Activated naive CD8-positive, alpha-beta T cell treated with anti-CD3 and anti-CD28 coated beads, Interleukin-2, amount 10 ng/mL, durations not matched to agents 7 days and 5 days (primary cell): ENCODE data around the gene STEAP4. TPM values are rescaled to one million over a fixed set of nuclear protein-coding genes. Genes with fewer than 3 reads are reported as not detected.

Experiments
- ATAC-seq: fragments of 150-1000 bp; cut with Tn5 transposase; one replicate; pipeline ENCODE4 v1.10.0; 2021; ENCODE audit warnings: low read depth, moderate library complexity
- POLR2A ChIA-PET: fragments of 350-600 bp; sonication (Branson Sonifier 250); formaldehyde crosslinking; loops from one replicate; lab custom pipeline; 2021; ENCODE audit warnings: antibody characterized with exemption; lab: Charles Lee
- DNase-seq: peaks from one replicate; pipeline ENCODE4 v3.0.0; 2021
- H3K27ac Mint-ChIP-seq: one replicate; pipeline ENCODE4 v1.8.0; 2022; ENCODE audit warnings: mild to moderate bottlenecking, mixed read lengths
- H3K27me3 Mint-ChIP-seq: one replicate; pipeline ENCODE4 v1.8.0; 2022; ENCODE audit warnings: mild to moderate bottlenecking, moderate library complexity, mixed read lengths
- H3K36me3 Mint-ChIP-seq: one replicate; pipeline ENCODE4 v1.8.0; 2021; ENCODE audit warnings: mild to moderate bottlenecking, mixed read lengths
- H3K4me1 Mint-ChIP-seq: one replicate; pipeline ENCODE4 v1.8.0; 2021; ENCODE audit warnings: mixed read lengths
- H3K4me3 Mint-ChIP-seq: one replicate; pipeline ENCODE4 v1.8.0; 2022; ENCODE audit warnings: mild to moderate bottlenecking, moderate library complexity, mixed read lengths
- H3K9me3 Mint-ChIP-seq: one replicate; pipeline ENCODE4 v1.8.0; 2021; ENCODE audit warnings: mixed read lengths
- total RNA-seq, 2 experiments: library from RNA; stranded (reverse); gene quantifications; one replicate each; pipeline ENCODE4 v1.2.3, GENCODE V29; 2021

The STEAP4 gene
- total RNA-seq, 2 experiments from 2014 or later, result not detected

GRCh38 chr7:88307412-88307811 is 718 bp upstream of the STEAP4 start:
- Mint-ChIP-seq H3K4me3 (no peak overlapping the region), H3K27ac (no peak overlapping the region), H3K4me1 (peaks cover 5% of the 10 kb centered on the region), H3K27me3 (peaks cover 25% of the 10 kb centered on the region), H3K36me3 (no peaks in the 10 kb centered on the region), H3K9me3 (no peaks in the 10 kb centered on the region)
- POLR2A ChIA-PET, result no interaction called here
- no peak for ATAC-seq
- no peak for DNase-seq

- ATAC-seq, result no peak
- H3K9me3 Mint-ChIP-seq, result no peaks in the 10 kb centered on the region
- POLR2A ChIA-PET, result no interaction called here
- no peak overlapping the region for H3K27ac Mint-ChIP-seq
- peaks cover 5% of the 10 kb centered on the region for H3K4me1 Mint-ChIP-seq
- peaks cover 31% of the 10 kb centered on the region for H3K27me3 Mint-ChIP-seq
- H3K36me3 Mint-ChIP-seq, result no peaks in the 10 kb centered on the region
- DNase-seq, result no peak
- no peak overlapping the region for H3K4me3 Mint-ChIP-seq
Measured at GRCh38 chr7:88305044-88305443, 1.6 kb downstream of the STEAP4 start.

GRCh38 chr7:88302486-88302885 is 4.2 kb downstream of the STEAP4 start:
- H3K4me1 Mint-ChIP-seq, result peaks cover 5% of the 10 kb centered on the region

GRCh38 chr7:88301924-88302323 is 4.8 kb downstream of the STEAP4 start:
- Mint-ChIP-seq H3K4me3 (no peak overlapping the region), H3K4me1 (peaks cover 5% of the 10 kb centered on the region), H3K27me3 (peaks cover 24% of the 10 kb centered on the region), H3K9me3 (no peaks in the 10 kb centered on the region), H3K36me3 (no peaks in the 10 kb centered on the region), H3K27ac (no peak overlapping the region)
- DNase-seq (no peak), ATAC-seq (no peak)
- POLR2A ChIA-PET, result no interaction called here

More at GRCh38 chr7:88302486-88302885, 4.2 kb downstream of the STEAP4 start:
- H3K27ac Mint-ChIP-seq, result no peak overlapping the region
- POLR2A ChIA-PET, result no interaction called here
- H3K36me3 Mint-ChIP-seq, result no peaks in the 10 kb centered on the region
- H3K27me3 Mint-ChIP-seq, result peaks cover 29% of the 10 kb centered on the region
- no peak overlapping the region for H3K4me3 Mint-ChIP-seq
- H3K9me3 Mint-ChIP-seq, result no peaks in the 10 kb centered on the region
- ATAC-seq (no peak), DNase-seq (no peak)

DNA sequence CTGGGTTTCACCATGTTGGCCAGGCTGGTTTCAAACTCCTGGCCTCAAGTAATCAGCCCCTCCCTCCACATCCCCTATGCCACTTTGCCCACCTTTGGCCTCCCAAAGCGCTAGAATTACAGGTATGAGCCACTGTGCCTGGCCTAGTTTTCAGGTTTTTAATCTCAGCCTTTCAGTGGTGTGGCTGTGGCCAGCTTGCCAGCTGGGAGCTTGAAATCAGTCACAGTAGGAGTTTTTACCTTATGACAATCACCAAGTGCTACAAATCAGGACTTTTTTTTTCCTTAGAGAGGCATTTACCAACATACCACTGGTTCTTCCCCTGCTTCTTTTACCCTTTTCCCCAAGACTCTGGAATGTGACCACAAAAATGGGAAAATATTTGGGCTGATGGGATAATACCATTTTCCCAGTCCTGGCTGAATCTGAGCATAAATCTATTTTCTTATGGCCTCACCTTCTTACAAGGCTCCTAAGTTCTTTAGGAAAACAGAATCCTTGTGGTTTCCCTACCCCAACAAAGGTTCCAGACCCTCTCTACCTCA is 6.2 kb downstream of the STEAP4 start:
- no peaks in the 10 kb centered on the region for H3K9me3 Mint-ChIP-seq
- H3K4me3 Mint-ChIP-seq, result no peak overlapping the region
- H3K27ac Mint-ChIP-seq, result no peak overlapping the region
- H3K36me3 Mint-ChIP-seq, result no peaks in the 10 kb centered on the region
- H3K4me1 Mint-ChIP-seq, result no peaks in the 10 kb centered on the region
- ATAC-seq (no peak), DNase-seq (no peak)
- H3K27me3 Mint-ChIP-seq, result peaks cover 16% of the 10 kb centered on the region
- POLR2A ChIA-PET, result no interaction called here

GRCh38 chr7:88299126-88299525 is 7.6 kb downstream of the STEAP4 start:
- no peak overlapping the region for H3K27ac Mint-ChIP-seq
- DNase-seq (no peak), ATAC-seq (no peak)
- no peaks in the 10 kb centered on the region for H3K36me3 Mint-ChIP-seq
- POLR2A ChIA-PET, result no interaction called here
- peaks cover 16% of the 10 kb centered on the region for H3K27me3 Mint-ChIP-seq
- no peaks in the 10 kb centered on the region for H3K4me1 Mint-ChIP-seq
- no peak overlapping the region for H3K4me3 Mint-ChIP-seq
- no peaks in the 10 kb centered on the region for H3K9me3 Mint-ChIP-seq

GRCh38 chr7:88293866-88294265 is 12.8 kb downstream of the STEAP4 start:
- no peak overlapping the region for H3K4me3 Mint-ChIP-seq
- H3K27me3 Mint-ChIP-seq, result peaks cover 7% of the 10 kb centered on the region
- H3K9me3 Mint-ChIP-seq, result no peaks in the 10 kb centered on the region
- no peaks in the 10 kb centered on the region for H3K4me1 Mint-ChIP-seq
- no peak overlapping the region for H3K27ac Mint-ChIP-seq
- no peaks in the 10 kb centered on the region for H3K36me3 Mint-ChIP-seq
- POLR2A ChIA-PET, result no interaction called here
- ATAC-seq (no peak), DNase-seq (no peak)

DNA sequence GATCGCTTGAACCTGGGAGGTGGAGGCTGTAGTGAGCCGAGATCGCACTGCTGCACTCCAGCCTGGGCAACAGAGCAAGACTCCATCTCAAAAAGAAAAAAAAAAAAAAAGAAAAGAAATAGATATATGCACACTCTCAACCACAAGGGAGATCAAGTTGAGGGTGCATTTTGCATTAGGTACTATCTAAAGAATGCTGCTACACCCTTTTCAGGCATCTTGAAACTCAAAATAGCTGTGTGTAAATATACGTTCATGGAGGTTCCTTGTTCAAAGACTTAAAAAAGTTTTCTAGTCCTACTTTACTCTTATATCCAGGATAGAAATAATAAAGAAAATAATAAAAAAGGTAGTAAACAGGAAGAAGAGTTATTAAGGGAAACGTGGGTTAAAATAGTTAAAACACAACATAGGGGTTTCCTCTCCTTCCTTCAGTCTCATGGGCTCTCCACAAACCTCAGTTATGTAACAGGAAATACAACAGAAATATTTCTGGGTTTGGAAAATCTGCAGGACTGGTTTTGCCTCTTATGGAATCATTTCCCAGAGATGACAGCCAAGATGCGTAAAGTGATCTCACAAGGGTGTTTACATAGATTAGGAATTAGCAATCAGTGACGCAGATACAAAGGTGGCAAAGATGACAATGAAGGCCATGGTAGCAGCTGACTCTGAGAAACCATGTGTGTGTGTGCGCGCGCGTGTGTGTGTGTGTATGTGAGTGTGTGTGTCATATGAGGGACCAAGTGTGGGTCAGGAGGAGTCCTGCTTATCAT is 15.1 kb downstream of the STEAP4 start:
- DNase-seq (no peak), ATAC-seq (no peak)
- no peak overlapping the region for H3K4me3 Mint-ChIP-seq
- H3K27me3 Mint-ChIP-seq, result peaks cover 7% of the 10 kb centered on the region
- H3K9me3 Mint-ChIP-seq, result no peaks in the 10 kb centered on the region
- H3K27ac Mint-ChIP-seq, result no peak overlapping the region
- H3K4me1 Mint-ChIP-seq, result no peaks in the 10 kb centered on the region
- no peaks in the 10 kb centered on the region for H3K36me3 Mint-ChIP-seq
- POLR2A ChIA-PET, result no interaction called here

DNA sequence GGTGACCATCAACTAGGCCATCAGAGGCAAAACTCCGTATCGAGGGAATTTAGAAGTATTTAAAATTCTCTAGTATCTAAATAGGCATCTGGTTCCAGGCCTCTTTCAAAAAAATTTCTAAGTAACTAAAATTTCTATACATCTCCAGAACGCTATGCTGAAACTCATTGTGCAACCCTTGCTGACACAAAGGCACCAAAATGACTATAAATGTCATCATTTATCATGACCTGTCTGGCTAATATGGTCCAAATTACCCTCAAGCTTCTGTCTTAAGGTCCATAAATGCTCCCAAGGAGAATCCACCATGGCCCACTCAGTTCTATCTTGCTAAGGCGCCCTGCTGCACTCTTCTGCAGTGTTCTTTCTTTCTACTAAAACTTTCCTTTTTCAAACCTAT is 16.2 kb downstream of the STEAP4 start:
- DNase-seq (no peak), ATAC-seq (no peak)
- H3K27me3 Mint-ChIP-seq, result peaks cover 3% of the 10 kb centered on the region
- no peak overlapping the region for H3K27ac Mint-ChIP-seq
- H3K4me3 Mint-ChIP-seq, result no peak overlapping the region
- no peaks in the 10 kb centered on the region for H3K4me1 Mint-ChIP-seq
- POLR2A ChIA-PET, result no interaction called here
- no peaks in the 10 kb centered on the region for H3K36me3 Mint-ChIP-seq
- H3K9me3 Mint-ChIP-seq, result no peaks in the 10 kb centered on the region

DNA sequence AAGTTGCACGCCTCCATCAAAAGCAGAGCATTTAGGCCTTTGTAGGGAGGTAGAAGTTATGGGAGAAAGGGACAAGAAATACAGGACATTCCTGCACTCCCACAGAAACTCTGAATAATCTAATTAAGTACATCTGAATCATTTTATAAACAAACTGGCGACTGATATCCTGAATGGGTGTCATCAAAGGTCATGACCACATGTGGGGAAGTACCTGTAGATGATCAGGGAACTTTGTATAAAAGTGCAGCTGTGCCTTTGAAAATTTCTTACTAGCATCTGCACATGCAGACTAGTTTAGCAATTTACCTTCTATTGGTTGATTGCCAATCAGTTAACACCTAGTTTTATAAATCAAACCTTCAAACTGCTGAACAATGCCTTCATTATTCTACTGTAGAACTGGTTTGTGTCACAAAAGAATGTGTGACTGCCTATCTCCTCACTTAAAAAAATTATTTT is 17.1 kb downstream of the STEAP4 start:
- POLR2A ChIA-PET, result no interaction called here
- no peak for ATAC-seq
- H3K27ac Mint-ChIP-seq, result no peak overlapping the region

GRCh38 chr7:88281749-88282148 is 24.9 kb downstream of the STEAP4 start:
- POLR2A ChIA-PET, result no interaction called here
- H3K4me3 Mint-ChIP-seq, result no peak overlapping the region
- DNase-seq, result no peak
- no peaks in the 10 kb centered on the region for H3K4me1 Mint-ChIP-seq
- ATAC-seq, result no peak
- no peaks in the 10 kb centered on the region for H3K9me3 Mint-ChIP-seq
- peaks cover 10% of the 10 kb centered on the region for H3K27me3 Mint-ChIP-seq
- H3K36me3 Mint-ChIP-seq, result no peaks in the 10 kb centered on the region
- H3K27ac Mint-ChIP-seq, result no peak overlapping the region

More for the DNA sequence above, 17.1 kb downstream of the STEAP4 start:
- no peaks in the 10 kb centered on the region for H3K9me3 Mint-ChIP-seq
- H3K4me3 Mint-ChIP-seq, result no peak overlapping the region
- DNase-seq, result no peak
- no peaks in the 10 kb centered on the region for H3K36me3 Mint-ChIP-seq
- H3K4me1 Mint-ChIP-seq, result no peaks in the 10 kb centered on the region
- peaks cover 8% of the 10 kb centered on the region for H3K27me3 Mint-ChIP-seq

DNA sequence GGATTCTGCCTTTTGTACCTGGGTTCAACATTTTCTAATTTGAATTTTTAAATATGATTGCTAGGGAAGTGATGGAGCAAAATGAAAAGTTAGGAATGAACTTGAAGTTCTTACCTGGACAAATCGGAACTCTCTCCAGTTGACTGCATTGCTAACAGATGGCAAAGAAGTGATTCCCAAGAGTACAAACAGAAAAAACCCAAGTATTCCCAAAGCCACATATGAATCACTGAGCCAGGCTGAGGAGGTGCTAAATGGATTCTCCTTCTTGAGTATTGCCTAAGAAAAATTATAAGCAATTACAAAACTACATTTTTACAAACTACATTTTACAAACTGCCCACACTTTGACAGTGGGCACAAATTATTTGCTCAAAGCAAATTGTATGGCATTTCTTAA is 25.9 kb downstream of the STEAP4 start:
- Mint-ChIP-seq H3K9me3 (no peaks in the 10 kb centered on the region), H3K36me3 (no peaks in the 10 kb centered on the region)
- POLR2A ChIA-PET, result no interaction called here

GRCh38 chr7:88279323-88279722 is 27.4 kb downstream of the STEAP4 start:
- Mint-ChIP-seq H3K4me3 (no peak overlapping the region), H3K36me3 (no peaks in the 10 kb centered on the region), H3K9me3 (no peaks in the 10 kb centered on the region), H3K27ac (no peak overlapping the region), H3K27me3 (peaks cover 4% of the 10 kb centered on the region), H3K4me1 (no peaks in the 10 kb centered on the region)
- DNase-seq (no peak), ATAC-seq (no peak)
- POLR2A ChIA-PET, result no interaction called here

More for the DNA sequence above, 25.9 kb downstream of the STEAP4 start:
- no peak overlapping the region for H3K27ac Mint-ChIP-seq
- H3K27me3 Mint-ChIP-seq, result peaks cover 9% of the 10 kb centered on the region
- DNase-seq, result no peak
- no peak for ATAC-seq
- H3K4me1 Mint-ChIP-seq, result no peaks in the 10 kb centered on the region
- no peak overlapping the region for H3K4me3 Mint-ChIP-seq

GRCh38 chr7:88278881-88279280 is 27.8 kb downstream of the STEAP4 start:
- Mint-ChIP-seq H3K4me1 (no peaks in the 10 kb centered on the region), H3K27ac (no peak overlapping the region), H3K9me3 (no peaks in the 10 kb centered on the region), H3K4me3 (no peak overlapping the region), H3K36me3 (no peaks in the 10 kb centered on the region), H3K27me3 (peaks cover 4% of the 10 kb centered on the region)
- POLR2A ChIA-PET, result no interaction called here
- DNase-seq (no peak), ATAC-seq (no peak)
